ENCODE data around the gene SLC41A2.

The SLC41A2 gene

DNA sequence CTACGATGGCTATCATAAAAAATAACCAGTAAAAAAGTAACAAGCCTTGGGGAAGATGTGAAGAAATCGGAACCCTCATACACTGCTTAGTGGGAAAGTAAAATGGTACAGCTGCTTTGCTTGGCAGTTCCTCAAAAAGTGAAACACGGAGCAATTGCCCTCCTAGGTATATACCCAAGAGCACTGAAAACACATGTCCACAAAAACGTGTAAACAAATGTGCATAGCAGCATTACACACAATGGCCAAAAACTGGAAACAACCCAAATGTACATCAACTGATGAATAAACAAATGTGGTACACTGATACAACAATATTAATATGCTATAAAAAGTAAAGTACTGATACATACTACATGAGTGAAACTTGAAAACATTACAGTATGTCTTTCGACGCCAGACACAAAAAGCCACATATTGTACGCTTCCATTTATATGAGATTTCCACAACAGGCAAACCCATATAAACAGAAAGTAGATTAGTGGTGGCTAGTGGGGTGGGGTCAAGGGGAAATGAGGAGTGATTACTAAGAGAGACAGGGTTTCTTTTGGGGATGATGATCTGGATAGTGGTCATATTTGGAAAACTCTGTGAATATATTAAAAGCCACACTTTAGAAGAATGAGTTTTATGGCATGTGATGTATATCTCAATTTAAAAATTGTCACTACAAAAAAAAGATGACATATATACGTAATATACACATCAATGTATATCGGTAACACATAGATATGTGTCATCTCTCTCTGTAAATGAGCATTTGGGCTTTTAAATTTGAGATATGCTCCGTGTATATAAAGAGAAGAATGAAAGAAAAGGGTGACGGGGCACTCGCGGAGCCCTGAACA lies 996 bp downstream of the SLC41A2 start (continued):
- no peak for TF ChIP-seq REPIN1 (tag by site-specific recombination; IDR thresholded peaks at IDR 0.05; ENCODE audit: low read depth)

DNA sequence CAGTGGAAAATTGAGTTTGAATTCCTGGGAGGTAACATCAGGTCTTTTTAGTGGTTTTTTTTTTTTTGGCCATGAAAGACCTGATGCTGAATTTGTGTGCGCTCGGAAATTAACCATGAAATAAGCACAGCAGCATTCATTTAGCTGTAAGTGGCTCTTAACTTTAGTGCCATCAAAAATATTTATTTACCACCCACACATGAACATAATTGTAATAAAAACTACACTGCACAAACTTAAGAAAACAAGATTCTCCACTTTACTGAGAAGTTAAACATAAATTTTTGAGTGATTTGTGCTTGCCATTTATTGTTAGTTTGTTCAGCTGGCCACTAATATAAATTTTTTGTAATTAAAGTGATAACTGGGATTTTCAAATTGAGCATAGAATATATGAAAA lies 2.4 kb downstream of the SLC41A2 start:
- Histone ChIP-seq H3K27ac (ENCODE audit: extremely low read depth, low read depth, low read length) (no peak overlapping the region), H3K4me3 (ENCODE audit: low read depth, low read length) (no peak overlapping the region), H3K36me3 (ENCODE audit: control insufficient read depth in 2 of 2, insufficient read depth in 1 of 2, low read length in 2 of 2) (no peaks in the 10 kb centered on the region), H3K9me3 (ENCODE audit: control insufficient read depth, insufficient read depth, low read depth, low read length) (no peaks in the 10 kb centered on the region), H3K4me1 (ENCODE audit: control insufficient read depth, insufficient read depth, low read length) (peaks cover 39% of the 10 kb centered on the region)
- ChIA-PET CTCF (no interaction called here), POLR2A (no interaction called here)
- TF ChIP-seq ZNF843 (tag by site-specific recombination; IDR thresholded peaks at IDR 0.05) (peak; percentile 45; the same call in 1 of the 2 replicates), OSR2 (tag by site-specific recombination; IDR thresholded peaks at IDR 0.05) (peak; percentile 62), BCL11A (tag by site-specific recombination; IDR thresholded peaks at IDR 0.05; ENCODE audit: low read depth) (peak; percentile 24; the same call in 1 of the 2 replicates), FEZF1 (tag by site-specific recombination; IDR thresholded peaks at IDR 0.05) (peak; percentile 33; the same call in 1 of the 2 replicates), ZNF658 (tag by site-specific recombination; IDR thresholded peaks at IDR 0.05) (no peak), ZBTB17 (tag by site-specific recombination; IDR thresholded peaks at IDR 0.05) (no peak)
- TF ChIP-seq, protein P1, sequence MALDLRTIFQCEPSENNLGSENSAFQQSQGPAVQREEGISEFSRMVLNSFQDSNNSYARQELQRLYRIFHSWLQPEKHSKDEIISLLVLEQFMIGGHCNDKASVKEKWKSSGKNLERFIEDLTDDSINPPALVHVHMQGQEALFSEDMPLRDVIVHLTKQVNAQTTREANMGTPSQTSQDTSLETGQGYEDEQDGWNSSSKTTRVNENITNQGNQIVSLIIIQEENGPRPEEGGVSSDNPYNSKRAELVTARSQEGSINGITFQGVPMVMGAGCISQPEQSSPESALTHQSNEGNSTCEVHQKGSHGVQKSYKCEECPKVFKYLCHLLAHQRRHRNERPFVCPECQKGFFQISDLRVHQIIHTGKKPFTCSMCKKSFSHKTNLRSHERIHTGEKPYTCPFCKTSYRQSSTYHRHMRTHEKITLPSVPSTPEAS (tag by site-specific recombination; IDR thresholded peaks at IDR 0.05), result 0 out of 2 replicates have a peak, but pooled peaks have one; percentile 15
- TF ChIP-seq, protein P2, sequence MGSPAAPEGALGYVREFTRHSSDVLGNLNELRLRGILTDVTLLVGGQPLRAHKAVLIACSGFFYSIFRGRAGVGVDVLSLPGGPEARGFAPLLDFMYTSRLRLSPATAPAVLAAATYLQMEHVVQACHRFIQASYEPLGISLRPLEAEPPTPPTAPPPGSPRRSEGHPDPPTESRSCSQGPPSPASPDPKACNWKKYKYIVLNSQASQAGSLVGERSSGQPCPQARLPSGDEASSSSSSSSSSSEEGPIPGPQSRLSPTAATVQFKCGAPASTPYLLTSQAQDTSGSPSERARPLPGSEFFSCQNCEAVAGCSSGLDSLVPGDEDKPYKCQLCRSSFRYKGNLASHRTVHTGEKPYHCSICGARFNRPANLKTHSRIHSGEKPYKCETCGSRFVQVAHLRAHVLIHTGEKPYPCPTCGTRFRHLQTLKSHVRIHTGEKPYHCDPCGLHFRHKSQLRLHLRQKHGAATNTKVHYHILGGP (tag by site-specific recombination; IDR thresholded peaks at IDR 0.05), result 0 out of 2 replicates have a peak, but pooled peaks have one; percentile 29
- TF ChIP-seq, protein P3, sequence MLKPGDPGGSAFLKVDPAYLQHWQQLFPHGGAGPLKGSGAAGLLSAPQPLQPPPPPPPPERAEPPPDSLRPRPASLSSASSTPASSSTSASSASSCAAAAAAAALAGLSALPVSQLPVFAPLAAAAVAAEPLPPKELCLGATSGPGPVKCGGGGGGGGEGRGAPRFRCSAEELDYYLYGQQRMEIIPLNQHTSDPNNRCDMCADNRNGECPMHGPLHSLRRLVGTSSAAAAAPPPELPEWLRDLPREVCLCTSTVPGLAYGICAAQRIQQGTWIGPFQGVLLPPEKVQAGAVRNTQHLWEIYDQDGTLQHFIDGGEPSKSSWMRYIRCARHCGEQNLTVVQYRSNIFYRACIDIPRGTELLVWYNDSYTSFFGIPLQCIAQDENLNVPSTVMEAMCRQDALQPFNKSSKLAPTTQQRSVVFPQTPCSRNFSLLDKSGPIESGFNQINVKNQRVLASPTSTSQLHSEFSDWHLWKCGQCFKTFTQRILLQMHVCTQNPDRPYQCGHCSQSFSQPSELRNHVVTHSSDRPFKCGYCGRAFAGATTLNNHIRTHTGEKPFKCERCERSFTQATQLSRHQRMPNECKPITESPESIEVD (tag by site-specific recombination; IDR thresholded peaks at IDR 0.05), result peak; percentile 93

DNA sequence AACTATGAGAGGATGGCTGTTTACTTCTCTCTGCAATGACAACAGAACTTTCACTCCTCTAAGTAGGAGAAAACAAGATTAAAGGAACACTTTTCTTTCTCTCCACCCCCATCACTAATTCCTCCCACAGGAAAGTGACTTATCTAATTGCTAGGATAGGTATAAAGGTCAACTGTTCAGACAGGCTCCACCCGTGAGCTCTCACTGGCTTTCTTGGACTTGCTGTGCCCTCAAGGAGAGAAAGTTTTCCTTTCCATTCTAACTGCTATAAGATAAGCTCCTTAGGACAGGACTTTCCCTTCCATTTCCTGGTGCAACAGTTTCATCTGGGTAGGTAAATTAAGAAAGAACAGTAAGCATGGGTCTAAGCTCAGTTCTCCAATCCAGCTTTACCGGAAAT lies 4.8 kb downstream of the SLC41A2 start:
- no peak overlapping the region for H3K27ac ChIP-seq (ENCODE audit: extremely low read depth, low read depth, low read length)
- CTCF ChIA-PET, result no interaction called here
- H3K9me3 ChIP-seq (ENCODE audit: control insufficient read depth, insufficient read depth, low read depth, low read length), result no peaks in the 10 kb centered on the region
- H3K4me3 ChIP-seq (ENCODE audit: low read depth, low read length), result no peak overlapping the region
- no peaks in the 10 kb centered on the region for H3K36me3 ChIP-seq (ENCODE audit: control insufficient read depth in 2 of 2, insufficient read depth in 1 of 2, low read length in 2 of 2)
- POLR2A ChIA-PET, result interaction anchor here (0.6 to 1.1 kb wide), 3 partner anchors 20 to 41 kb away, joined by 3 read pairs; no protein-coding TSS in a partner anchor
- peaks cover 33% of the 10 kb centered on the region for H3K4me1 ChIP-seq (ENCODE audit: control insufficient read depth, insufficient read depth, low read length)
- TF ChIP-seq YY1 (tag by site-specific recombination; IDR thresholded peaks at IDR 0.05) (no peak), ZNF529 (tag by site-specific recombination; IDR thresholded peaks at IDR 0.05; ENCODE audit: insufficient replicate concordance) (no peak), ZNF660 (tag by site-specific recombination; IDR thresholded peaks at IDR 0.05) (no peak), ZNF610 (tag by site-specific recombination; IDR thresholded peaks at IDR 0.05; ENCODE audit: borderline replicate concordance) (no peak), ZNF24 (tag by site-specific recombination; IDR thresholded peaks at IDR 0.05) (no peak), ZNF114 (tag by site-specific recombination; IDR thresholded peaks at IDR 0.05) (no peak), PRDM1 (tag by site-specific recombination; IDR thresholded peaks at IDR 0.05) (peak; percentile 96), MEIS1 (CRISPR knock-in tag; IDR thresholded peaks at IDR 0.05; ENCODE audit: borderline replicate concordance) (no peak), ZNF366 (tag by site-specific recombination; conservative IDR thresholded peaks at IDR 0.05) (no peak; the same call in 1 of the 2 replicates), ZNF404 (tag by site-specific recombination; IDR thresholded peaks at IDR 0.05) (no peak), ZNF335 (tag by site-specific recombination; conservative IDR thresholded peaks at IDR 0.05) (no peak)
- TF ChIP-seq, protein P4, sequence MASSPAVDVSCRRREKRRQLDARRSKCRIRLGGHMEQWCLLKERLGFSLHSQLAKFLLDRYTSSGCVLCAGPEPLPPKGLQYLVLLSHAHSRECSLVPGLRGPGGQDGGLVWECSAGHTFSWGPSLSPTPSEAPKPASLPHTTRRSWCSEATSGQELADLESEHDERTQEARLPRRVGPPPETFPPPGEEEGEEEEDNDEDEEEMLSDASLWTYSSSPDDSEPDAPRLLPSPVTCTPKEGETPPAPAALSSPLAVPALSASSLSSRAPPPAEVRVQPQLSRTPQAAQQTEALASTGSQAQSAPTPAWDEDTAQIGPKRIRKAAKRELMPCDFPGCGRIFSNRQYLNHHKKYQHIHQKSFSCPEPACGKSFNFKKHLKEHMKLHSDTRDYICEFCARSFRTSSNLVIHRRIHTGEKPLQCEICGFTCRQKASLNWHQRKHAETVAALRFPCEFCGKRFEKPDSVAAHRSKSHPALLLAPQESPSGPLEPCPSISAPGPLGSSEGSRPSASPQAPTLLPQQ (tag by site-specific recombination; IDR thresholded peaks at IDR 0.05), result 0 out of 2 replicates have a peak, but pooled peaks have one; percentile 2
- TF ChIP-seq, protein P5, sequence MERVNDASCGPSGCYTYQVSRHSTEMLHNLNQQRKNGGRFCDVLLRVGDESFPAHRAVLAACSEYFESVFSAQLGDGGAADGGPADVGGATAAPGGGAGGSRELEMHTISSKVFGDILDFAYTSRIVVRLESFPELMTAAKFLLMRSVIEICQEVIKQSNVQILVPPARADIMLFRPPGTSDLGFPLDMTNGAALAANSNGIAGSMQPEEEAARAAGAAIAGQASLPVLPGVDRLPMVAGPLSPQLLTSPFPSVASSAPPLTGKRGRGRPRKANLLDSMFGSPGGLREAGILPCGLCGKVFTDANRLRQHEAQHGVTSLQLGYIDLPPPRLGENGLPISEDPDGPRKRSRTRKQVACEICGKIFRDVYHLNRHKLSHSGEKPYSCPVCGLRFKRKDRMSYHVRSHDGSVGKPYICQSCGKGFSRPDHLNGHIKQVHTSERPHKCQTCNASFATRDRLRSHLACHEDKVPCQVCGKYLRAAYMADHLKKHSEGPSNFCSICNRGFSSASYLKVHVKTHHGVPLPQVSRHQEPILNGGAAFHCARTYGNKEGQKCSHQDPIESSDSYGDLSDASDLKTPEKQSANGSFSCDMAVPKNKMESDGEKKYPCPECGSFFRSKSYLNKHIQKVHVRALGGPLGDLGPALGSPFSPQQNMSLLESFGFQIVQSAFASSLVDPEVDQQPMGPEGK (tag by site-specific recombination; IDR thresholded peaks at IDR 0.05), result no peak

All from HEK293 (cell line).